GM23338 (cell line): ENCODE measurements around the gene CNOT4. TPM values are rescaled to one million over a fixed set of nuclear protein-coding genes. Genes with fewer than 3 reads are reported as not detected.

Experiments
- ATAC-seq: fragments of 200-7000 bp; cut with Tn5 transposase; 3 replicates; pipeline ENCODE4 v1.9.1; 2020
- DNase-seq: peaks from one replicate; pipeline ENCODE4 v3.0.0-alpha.2; 2015; ENCODE audit warnings: low spot score
- H2AFZ ChIP-seq: fragments of 200-600 bp; sonication (generic); 2 replicates; pipeline ENCODE4 v1.8.0; 2016; ENCODE audit warnings: antibody characterized with exemption, mild to moderate bottlenecking, moderate library complexity
- H3F3A ChIP-seq: fragments of 200-600 bp; sonication (generic); replicated peaks from 2 replicates; pipeline ENCODE4 v1.8.0; 2017; ENCODE audit warnings: antibody characterized with exemption, mixed run types, low read depth
- H3K27ac ChIP-seq: fragments of 200-600 bp; sonication (generic); 2 replicates; pipeline ENCODE4 v1.6.1; 2016; ENCODE audit warnings: low read depth
- H3K27me3 ChIP-seq: fragments of 200-600 bp; sonication (generic); 2 replicates; pipeline ENCODE4 v1.8.0; 2016; ENCODE audit warnings: mild to moderate bottlenecking, mixed run types, moderate library complexity; ENCODE audit not compliant: insufficient read depth
- H3K36me3 ChIP-seq: fragments of 200-600 bp; sonication (generic); 2 replicates; pipeline ENCODE4 v1.8.0; 2016; ENCODE audit warnings: mild to moderate bottlenecking; ENCODE audit not compliant: insufficient read depth
- H3K4me1 ChIP-seq: fragments of 200-600 bp; sonication (generic); 2 replicates; pipeline ENCODE4 v1.8.0; 2016; ENCODE audit warnings: mild to moderate bottlenecking, moderate library complexity; ENCODE audit not compliant: insufficient read depth
- H3K4me2 ChIP-seq: fragments of 200-600 bp; sonication (generic); 2 replicates; pipeline ENCODE4 v1.7.1; 2017; ENCODE audit warnings: mixed run types
- H3K4me3 ChIP-seq: fragments of 200-600 bp; sonication (generic); 2 replicates; pipeline ENCODE4 v1.6.1; 2016; ENCODE audit warnings: mixed run types
- H3K79me2 ChIP-seq: fragments of 200-600 bp; sonication (generic); replicated peaks from 2 replicates; pipeline ENCODE4 v1.8.0; 2017; ENCODE audit warnings: mild to moderate bottlenecking; ENCODE audit not compliant: insufficient read depth
- H3K9me2 ChIP-seq: fragments of 200-600 bp; sonication (generic); 2 replicates; pipeline ENCODE4 v1.8.0; 2017; ENCODE audit not compliant: insufficient read depth
- H4K20me1 ChIP-seq: fragments of 200-600 bp; sonication (generic); replicated peaks from 2 replicates; pipeline ENCODE4 v1.8.0; 2017; ENCODE audit warnings: mild to moderate bottlenecking; ENCODE audit not compliant: insufficient read depth
- H3K27ac Mint-ChIP-seq: 2 replicates; pipeline ENCODE4 v1.8.0; 2020; ENCODE audit warnings: inconsistent platforms, mild to moderate bottlenecking, moderate library complexity, mixed read lengths
- H3K27me3 Mint-ChIP-seq: 3 replicates; pipeline ENCODE4 v1.8.0; 2022; ENCODE audit warnings: low read depth, mild to moderate bottlenecking, moderate library complexity, mixed read lengths, inconsistent platforms; ENCODE audit not compliant: insufficient read depth, poor library complexity
- H3K36me3 Mint-ChIP-seq: 3 replicates; pipeline ENCODE4 v1.8.0; 2021; ENCODE audit warnings: low read depth, mild to moderate bottlenecking, inconsistent platforms, moderate library complexity, mixed read lengths
- H3K4me1 Mint-ChIP-seq: 3 replicates; pipeline ENCODE4 v1.8.0; 2020; ENCODE audit warnings: mild to moderate bottlenecking, inconsistent platforms, mixed read lengths
- H3K4me3 Mint-ChIP-seq: 3 replicates; pipeline ENCODE4 v1.8.0; 2021; ENCODE audit warnings: moderate library complexity, mild to moderate bottlenecking, inconsistent platforms, mixed read lengths
- H3K9me3 Mint-ChIP-seq: 3 replicates; pipeline ENCODE4 v1.8.0; 2020; ENCODE audit warnings: moderate library complexity, mild to moderate bottlenecking, inconsistent platforms, mixed read lengths
- CREB1 ChIP-seq: fragments of 250-450 bp; sonication (Bioruptor Pico); IDR thresholded peaks from 2 replicates; pipeline ENCODE4 v1.5.0; 2020; ENCODE audit warnings: low read depth, mild to moderate bottlenecking, moderate library complexity
- CTCF ChIP-seq, 2 experiments: fragments of 200-600 bp in 1 of 2; sonication (generic) in 1 of 2; conservative IDR thresholded peaks; 2 replicates each; pipeline versions ENCODE4 v1.5.1 to v1.6.1; 2016 to 2017; ENCODE audit warnings: antibody characterized with exemption in 2 of 2, low read depth in 2 of 2, mild to moderate bottlenecking in 2 of 2, moderate library complexity in 1 of 2
- ETS1 ChIP-seq: IDR thresholded peaks from 2 replicates; pipeline ENCODE4 v1.6.1; 2016; ENCODE audit warnings: antibody characterized with exemption
- EZH2 ChIP-seq: fragments of 200-600 bp; sonication (generic); IDR thresholded peaks from one replicate; pipeline ENCODE4 v1.8.0; 2017; ENCODE audit warnings: antibody characterized with exemption, mild to moderate bottlenecking, low read depth; ENCODE audit not compliant: unreplicated experiment
- EZH2phosphoT487 ChIP-seq: fragments of 200-600 bp; sonication (generic); IDR thresholded peaks from one replicate; pipeline ENCODE4 v1.8.1; 2018; ENCODE audit warnings: antibody characterized with exemption; ENCODE audit not compliant: unreplicated experiment
- JUNB ChIP-seq: IDR thresholded peaks from one replicate; pipeline ENCODE4 v1.6.1; 2016; ENCODE audit warnings: antibody characterized with exemption; ENCODE audit not compliant: unreplicated experiment
- NANOG ChIP-seq: IDR thresholded peaks from 2 replicates; pipeline ENCODE4 v1.6.1; 2016; ENCODE audit warnings: antibody characterized with exemption, borderline replicate concordance
- POLR2AphosphoS5 ChIP-seq: IDR thresholded peaks from 2 replicates; pipeline ENCODE4 v1.6.1; 2016; ENCODE audit warnings: antibody characterized with exemption, low read depth
- STAT1 ChIP-seq: IDR thresholded peaks from one replicate; pipeline ENCODE4 v1.6.1; 2016; ENCODE audit warnings: antibody characterized with exemption; ENCODE audit not compliant: unreplicated experiment
- ZNF331 ChIP-seq: fragments of 250-450 bp; sonication (Bioruptor Pico); IDR thresholded peaks from 2 replicates; pipeline ENCODE4 v1.5.0; 2020; ENCODE audit warnings: low read depth, mild to moderate bottlenecking, moderate library complexity
- polyA plus RNA-seq: library from polyadenylated mRNA; unstranded; fragments of >200 nt; fragmentation: Nextera tagmentation; extraction: Ambion mirVana; gene quantifications from 2 replicates; pipeline ENCODE4 v1.2.1, GENCODE V29; 2016
- total RNA-seq: library from RNA; depleted of rRNA; stranded (reverse); fragments of >200 nt; shearing (Covaris generic); gene quantifications from 2 replicates; pipeline ENCODE4 v1.2.3, GENCODE V29; 2014

The CNOT4 gene
- total and polyA plus RNA-seq, 2 experiments from 2014 or later = 18.9 to 26.2 TPM

- peak overlapping the region; percentile 91 for H3K4me3 ChIP-seq
- peaks cover 3% of the 10 kb centered on the region for H3K27me3 Mint-ChIP-seq
- peaks cover 5% of the 10 kb centered on the region; the same call in 1 of the 3 replicates for H3K9me3 Mint-ChIP-seq
- peaks cover 3% of the 10 kb centered on the region; the same call in 1 of the 2 replicates for H3F3A ChIP-seq
- no peaks in the 10 kb centered on the region for H3K9me2 ChIP-seq
- no peak for ATAC-seq
- DNase-seq = no peak
- peak overlapping the region; percentile 74 for H3K4me2 ChIP-seq
- peaks cover 16% of the 10 kb centered on the region for H3K36me3 Mint-ChIP-seq
- H3K27ac ChIP-seq = peak overlapping the region; percentile 96; the same call in 1 of the 2 replicates
- no peak overlapping the region for H2AFZ ChIP-seq
- no peaks in the 10 kb centered on the region for H3K27me3 ChIP-seq
- H3K4me3 Mint-ChIP-seq = no peak overlapping the region
- peaks cover 44% of the 10 kb centered on the region for H3K4me1 ChIP-seq
- peaks cover 56% of the 10 kb centered on the region for H3K79me2 ChIP-seq
- TF ChIP-seq ZNF331 (CRISPR knock-in tag) = no peak
- no peak for TF ChIP-seq NANOG
- no peak for TF ChIP-seq ETS1
- TF ChIP-seq CREB1 = no peak
- TF ChIP-seq EZH2 = no peak
- no peak for TF ChIP-seq JUNB
- H3K27ac Mint-ChIP-seq = no peak overlapping the region
- H3K36me3 ChIP-seq = no peaks in the 10 kb centered on the region
- H4K20me1 ChIP-seq = peaks cover 4% of the 10 kb centered on the region; the same call in 1 of the 2 replicates
- H3K4me1 Mint-ChIP-seq = peaks cover 27% of the 10 kb centered on the region
Observed at GRCh38 chr7:135558881-135559280, 49.0 kb upstream of the CNOT4 start.

- H3K4me3 Mint-ChIP-seq = no peak overlapping the region
- peak; percentile 79 for DNase-seq
- no peak overlapping the region for H3K27ac Mint-ChIP-seq
- TF ChIP-seq CTCF (conservative IDR thresholded peaks at IDR 0.05; ENCODE audit: low read depth in 2 of 2) = peak; percentile 58 to 68
- TF ChIP-seq EZH2phosphoT487 = no peak
- no peak for TF ChIP-seq JUNB
- TF ChIP-seq ETS1 = no peak
- no peak for TF ChIP-seq EZH2
- TF ChIP-seq POLR2AphosphoS5 = no peak
- no peak for TF ChIP-seq STAT1
- Histone ChIP-seq H3F3A (peaks cover 3% of the 10 kb centered on the region; the same call in 1 of the 2 replicates), H3K36me3 (no peaks in the 10 kb centered on the region), H3K4me3 (peak overlapping the region; percentile 91), H3K9me2 (no peaks in the 10 kb centered on the region), H3K27me3 (no peaks in the 10 kb centered on the region), H3K27ac (peak overlapping the region; percentile 96), H4K20me1 (no peaks in the 10 kb centered on the region), H3K4me1 (peaks cover 38% of the 10 kb centered on the region), H3K79me2 (peaks cover 51% of the 10 kb centered on the region), H2AFZ (0 out of 2 replicates have a peak overlapping the region, but pooled peaks have one; percentile 0), H3K4me2 (peak overlapping the region; percentile 74)
- peaks cover 26% of the 10 kb centered on the region for H3K4me1 Mint-ChIP-seq
- peaks cover 14% of the 10 kb centered on the region for H3K36me3 Mint-ChIP-seq
- H3K9me3 Mint-ChIP-seq = peaks cover 5% of the 10 kb centered on the region; the same call in 1 of the 3 replicates
- peaks cover 3% of the 10 kb centered on the region for H3K27me3 Mint-ChIP-seq
- peak; percentile 40 for ATAC-seq
Observed at GRCh38 chr7:135558337-135558767, 48.5 kb upstream of the CNOT4 start.
